Measurements from ENCODE around the gene ARID1B. TPM values are rescaled to one million over a fixed set of nuclear protein-coding genes. Genes with fewer than 3 reads are reported as not detected.

The ARID1B gene
- total RNA-seq, 2 experiments from 2014 or later = 90.1 to 164 TPM

DNA sequence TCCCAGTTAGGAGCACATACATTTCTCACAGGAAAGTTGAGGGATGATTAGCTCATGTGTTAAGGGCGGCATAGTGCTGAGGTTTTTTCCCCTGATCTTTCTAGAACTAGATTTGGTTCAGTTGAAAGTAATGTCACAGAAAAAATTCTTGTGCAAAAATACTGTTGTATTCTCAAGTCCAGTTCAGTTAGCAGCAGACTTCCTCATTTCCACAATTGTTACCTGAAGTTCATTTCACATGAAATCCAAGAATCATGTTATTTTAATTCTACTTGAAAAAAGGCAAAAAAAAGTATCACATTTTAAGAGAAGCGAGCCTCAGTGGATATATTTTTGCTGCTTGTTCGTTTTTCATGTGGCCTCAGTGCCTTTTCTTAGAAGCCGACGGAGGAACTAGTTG lies 318.4 kb downstream of the ARID1B start:
- H3K4me1 ChIP-seq (ENCODE audit: insufficient read depth, low read length, poor library complexity, severe bottlenecking) = peaks cover 10% of the 10 kb centered on the region
- intact Hi-C loops (cut with micrococcal nuclease; ENCODE audit: unreplicated experiment) = no loop called here
- H3K4me2 ChIP-seq (ENCODE audit: low read length) = no peak overlapping the region
- no peak overlapping the region for H3K27ac ChIP-seq (ENCODE audit: low read depth, low read length, poor library complexity, severe bottlenecking)
- no peaks in the 10 kb centered on the region for H3K9me2 ChIP-seq (ENCODE audit: insufficient read depth, low read length)
- H3K79me2 ChIP-seq (ENCODE audit: insufficient read depth, low read depth, low read length) = no peaks in the 10 kb centered on the region
- no peak overlapping the region for H3K4me3 ChIP-seq (ENCODE audit: low read depth, low read length, poor library complexity, severe bottlenecking)
- no peak for TF ChIP-seq EZH2phosphoT487 (IDR thresholded peaks at IDR 0.05; ENCODE audit: borderline replicate concordance, low read depth, low read length)
- TF ChIP-seq, protein P1, sequence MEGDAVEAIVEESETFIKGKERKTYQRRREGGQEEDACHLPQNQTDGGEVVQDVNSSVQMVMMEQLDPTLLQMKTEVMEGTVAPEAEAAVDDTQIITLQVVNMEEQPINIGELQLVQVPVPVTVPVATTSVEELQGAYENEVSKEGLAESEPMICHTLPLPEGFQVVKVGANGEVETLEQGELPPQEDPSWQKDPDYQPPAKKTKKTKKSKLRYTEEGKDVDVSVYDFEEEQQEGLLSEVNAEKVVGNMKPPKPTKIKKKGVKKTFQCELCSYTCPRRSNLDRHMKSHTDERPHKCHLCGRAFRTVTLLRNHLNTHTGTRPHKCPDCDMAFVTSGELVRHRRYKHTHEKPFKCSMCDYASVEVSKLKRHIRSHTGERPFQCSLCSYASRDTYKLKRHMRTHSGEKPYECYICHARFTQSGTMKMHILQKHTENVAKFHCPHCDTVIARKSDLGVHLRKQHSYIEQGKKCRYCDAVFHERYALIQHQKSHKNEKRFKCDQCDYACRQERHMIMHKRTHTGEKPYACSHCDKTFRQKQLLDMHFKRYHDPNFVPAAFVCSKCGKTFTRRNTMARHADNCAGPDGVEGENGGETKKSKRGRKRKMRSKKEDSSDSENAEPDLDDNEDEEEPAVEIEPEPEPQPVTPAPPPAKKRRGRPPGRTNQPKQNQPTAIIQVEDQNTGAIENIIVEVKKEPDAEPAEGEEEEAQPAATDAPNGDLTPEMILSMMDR (conservative IDR thresholded peaks at IDR 0.05; ENCODE audit: low read length) = no peak
- H3K36me3 ChIP-seq (ENCODE audit: insufficient read depth, low read length) = peaks cover 32% of the 10 kb centered on the region
- ChIA-PET CTCF (ENCODE audit: unreplicated experiment) (no interaction called here), POLR2A (interaction anchor here (1.4 kb wide), 1 partner anchor 10 kb away, joined by 6 read pairs; no protein-coding TSS in a partner anchor)
- H3K9me3 ChIP-seq (ENCODE audit: low read length) = no peaks in the 10 kb centered on the region
- no peak for DNase-seq (ENCODE audit: low spot score)
- H2AFZ ChIP-seq (ENCODE audit: low read length) = no peak overlapping the region
- H4K20me1 ChIP-seq (ENCODE audit: insufficient read depth, low read length) = no peaks in the 10 kb centered on the region
- BruUV-seq (replicated peaks) = no TSS peak

- POLR2A ChIA-PET = interaction anchor here (1.4 kb wide), 1 partner anchor 10 kb away, joined by 6 read pairs; no protein-coding TSS in a partner anchor
- TF ChIP-seq, protein P1 (conservative IDR thresholded peaks at IDR 0.05; ENCODE audit: low read length) = no peak
- no peak for TF ChIP-seq EZH2phosphoT487 (IDR thresholded peaks at IDR 0.05; ENCODE audit: borderline replicate concordance, low read depth, low read length)
- Histone ChIP-seq H3K4me3 (ENCODE audit: low read depth, low read length, poor library complexity, severe bottlenecking) (no peak overlapping the region), H3K4me2 (ENCODE audit: low read length) (no peak overlapping the region), H3K9me3 (ENCODE audit: low read length) (no peaks in the 10 kb centered on the region), H2AFZ (ENCODE audit: low read length) (no peak overlapping the region), H4K20me1 (ENCODE audit: insufficient read depth, low read length) (no peaks in the 10 kb centered on the region), H3K79me2 (ENCODE audit: insufficient read depth, low read depth, low read length) (no peaks in the 10 kb centered on the region), H3K36me3 (ENCODE audit: insufficient read depth, low read length) (peaks cover 29% of the 10 kb centered on the region), H3K9me2 (ENCODE audit: insufficient read depth, low read length) (no peaks in the 10 kb centered on the region), H3K4me1 (ENCODE audit: insufficient read depth, low read length, poor library complexity, severe bottlenecking) (peaks cover 10% of the 10 kb centered on the region), H3K27ac (ENCODE audit: low read depth, low read length, poor library complexity, severe bottlenecking) (no peak overlapping the region)
- BruUV-seq (replicated peaks) = no TSS peak
- no peak for DNase-seq (ENCODE audit: low spot score)
- CTCF ChIA-PET (ENCODE audit: unreplicated experiment) = no interaction called here
- intact Hi-C loops (cut with micrococcal nuclease; ENCODE audit: unreplicated experiment) = no loop called here
Measured at GRCh38 chr6:157096105-157096504, 318.9 kb downstream of the ARID1B start.

DNA sequence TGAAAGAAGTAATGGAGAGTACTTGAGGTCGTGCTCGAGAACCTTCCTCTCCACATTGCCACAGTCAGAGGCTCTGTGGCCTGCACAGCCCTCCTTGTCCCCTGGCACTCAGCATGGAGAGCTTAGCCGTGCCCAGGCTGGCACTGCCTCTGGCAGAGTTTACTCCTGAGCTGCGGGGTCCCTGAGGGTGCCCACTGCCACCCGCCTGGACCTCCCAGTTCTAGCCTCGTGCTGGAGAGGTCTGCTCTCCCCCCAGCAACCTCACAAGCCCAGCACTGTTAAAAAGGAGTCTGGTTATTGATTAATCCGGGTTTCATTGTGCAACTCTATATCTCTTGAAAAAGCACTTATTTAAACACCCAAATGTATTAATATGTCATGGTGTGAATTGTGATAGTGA lies 319.3 kb downstream of the ARID1B start:
- TF ChIP-seq, protein P1 (conservative IDR thresholded peaks at IDR 0.05; ENCODE audit: low read length) = no peak
- TF ChIP-seq EZH2phosphoT487 (IDR thresholded peaks at IDR 0.05; ENCODE audit: borderline replicate concordance, low read depth, low read length) = no peak
- ChIA-PET POLR2A (interaction anchor here (1.4 kb wide), 1 partner anchor 11 kb away, joined by 6 read pairs; no protein-coding TSS in a partner anchor), CTCF (ENCODE audit: unreplicated experiment) (no interaction called here)
- Histone ChIP-seq H4K20me1 (ENCODE audit: insufficient read depth, low read length) (no peaks in the 10 kb centered on the region), H3K27ac (ENCODE audit: low read depth, low read length, poor library complexity, severe bottlenecking) (no peak overlapping the region), H3K4me1 (ENCODE audit: insufficient read depth, low read length, poor library complexity, severe bottlenecking) (peaks cover 10% of the 10 kb centered on the region), H3K9me3 (ENCODE audit: low read length) (no peaks in the 10 kb centered on the region), H3K4me3 (ENCODE audit: low read depth, low read length, poor library complexity, severe bottlenecking) (no peak overlapping the region), H2AFZ (ENCODE audit: low read length) (no peak overlapping the region), H3K36me3 (ENCODE audit: insufficient read depth, low read length) (peaks cover 27% of the 10 kb centered on the region), H3K4me2 (ENCODE audit: low read length) (no peak overlapping the region), H3K9me2 (ENCODE audit: insufficient read depth, low read length) (no peaks in the 10 kb centered on the region), H3K79me2 (ENCODE audit: insufficient read depth, low read depth, low read length) (no peaks in the 10 kb centered on the region)
- intact Hi-C loops (cut with micrococcal nuclease; ENCODE audit: unreplicated experiment) = no loop called here
- no peak for DNase-seq (ENCODE audit: low spot score)
- no TSS peak for BruUV-seq (replicated peaks)

All from OCI-LY7 (cell line).